ENCODE data around the gene HOXA9.

Gene HOXA9

DNA sequence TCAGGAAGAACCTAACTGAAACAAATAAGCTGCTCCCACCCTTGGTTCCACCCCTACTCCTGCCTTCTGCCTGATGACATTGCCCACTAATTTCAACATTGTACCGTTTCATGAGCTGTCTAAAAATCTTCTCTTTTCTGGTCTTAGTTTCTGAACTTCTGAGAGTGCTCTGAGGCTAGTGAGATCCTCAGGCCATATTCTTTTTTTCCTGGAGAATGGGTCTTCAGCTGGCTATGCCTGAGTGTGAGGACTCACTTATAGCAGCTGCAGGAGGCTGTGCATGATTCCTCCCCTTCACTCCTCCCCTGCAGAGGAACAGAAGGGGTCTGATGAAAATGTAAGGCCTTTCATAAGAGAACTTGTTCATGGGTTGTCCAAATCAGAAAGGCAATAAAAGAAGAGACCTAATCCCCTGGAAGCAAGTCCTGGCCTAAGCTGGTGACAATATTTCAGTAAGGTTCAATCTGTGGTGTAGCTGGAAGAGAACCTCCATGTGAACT is 45.9 kb downstream of the HOXA9 start:
- TF ChIP-seq PPARA (CRISPR knock-in tag; IDR thresholded peaks at IDR 0.05; ENCODE audit: borderline replicate concordance) = no peak
- TF ChIP-seq CSRNP3 (CRISPR knock-in tag; IDR thresholded peaks at IDR 0.05) = no peak
- TF ChIP-seq TSHZ2 (CRISPR knock-in tag; IDR thresholded peaks at IDR 0.05) = no peak
- no peak for TF ChIP-seq ISL1 (CRISPR knock-in tag; IDR thresholded peaks at IDR 0.05)
- no peak for TF ChIP-seq ZNF70 (CRISPR knock-in tag; IDR thresholded peaks at IDR 0.05)
- no peak for ATAC-seq

DNA sequence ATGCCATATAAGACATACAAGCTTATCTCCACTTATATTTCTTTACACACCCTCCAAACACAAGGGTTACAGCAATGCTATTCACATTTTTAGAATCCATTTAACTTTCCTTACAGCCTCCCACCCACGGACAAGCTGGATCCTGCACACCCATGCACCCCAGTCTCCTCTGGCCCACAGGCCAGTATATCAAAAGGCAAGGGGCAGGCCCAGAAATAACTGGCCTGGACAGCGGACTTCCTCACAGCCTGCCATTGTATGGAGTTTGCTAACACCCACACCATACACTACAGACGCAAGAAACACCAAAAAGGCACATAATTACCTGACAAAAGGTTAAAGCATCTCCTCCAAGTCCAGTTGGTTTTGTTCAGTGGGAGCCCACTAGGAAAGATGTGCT is 46.8 kb downstream of the HOXA9 start:
- no peak for ATAC-seq
- TF ChIP-seq ESRRG (CRISPR knock-in tag; IDR thresholded peaks at IDR 0.05) = no peak
- no peak for TF ChIP-seq ZFP3 (CRISPR knock-in tag; IDR thresholded peaks at IDR 0.05)
- no peak for TF ChIP-seq ZNF8 (CRISPR knock-in tag; IDR thresholded peaks at IDR 0.05)
- no peak for TF ChIP-seq ZNF565 (CRISPR knock-in tag; conservative IDR thresholded peaks at IDR 0.05; ENCODE audit: low read depth)
- no peak for TF ChIP-seq OSR1 (CRISPR knock-in tag; IDR thresholded peaks at IDR 0.05)
- TF ChIP-seq BACH2 (CRISPR knock-in tag; IDR thresholded peaks at IDR 0.05; ENCODE audit: borderline replicate concordance) = no peak
- no peak for TF ChIP-seq PPARA (CRISPR knock-in tag; IDR thresholded peaks at IDR 0.05; ENCODE audit: borderline replicate concordance)
- no peak for TF ChIP-seq ZFP30 (CRISPR knock-in tag; IDR thresholded peaks at IDR 0.05)
- no peak for TF ChIP-seq CSDC2 (CRISPR knock-in tag; IDR thresholded peaks at IDR 0.05)
- TF ChIP-seq ZNF70 (CRISPR knock-in tag; IDR thresholded peaks at IDR 0.05) = no peak
- no peak for TF ChIP-seq RARB (CRISPR knock-in tag; IDR thresholded peaks at IDR 0.05)
- no peak for TF ChIP-seq TCF4 (CRISPR knock-in tag; IDR thresholded peaks at IDR 0.05; ENCODE audit: borderline replicate concordance)
- TF ChIP-seq GLIS3 (CRISPR knock-in tag; IDR thresholded peaks at IDR 0.05) = no peak
- no peak for TF ChIP-seq PATZ1 (CRISPR knock-in tag; IDR thresholded peaks at IDR 0.05; ENCODE audit: borderline replicate concordance)
- no peak for TF ChIP-seq POU6F1 (CRISPR knock-in tag; IDR thresholded peaks at IDR 0.05; ENCODE audit: borderline replicate concordance, low read depth)

GRCh38 chr7:27117887-27118491 is 47.3 kb downstream of the HOXA9 start:
- no peak for ATAC-seq
- TF ChIP-seq RARB (CRISPR knock-in tag; IDR thresholded peaks at IDR 0.05) (no peak), ZC3H10 (CRISPR knock-in tag; IDR thresholded peaks at IDR 0.05) (no peak), ZNF8 (CRISPR knock-in tag; IDR thresholded peaks at IDR 0.05) (no peak)

- no peak for ATAC-seq
- no peak for TF ChIP-seq ZFP30 (CRISPR knock-in tag; IDR thresholded peaks at IDR 0.05)
- no peak for TF ChIP-seq TCF4 (CRISPR knock-in tag; IDR thresholded peaks at IDR 0.05; ENCODE audit: borderline replicate concordance)
- TF ChIP-seq ARNTL (CRISPR knock-in tag; IDR thresholded peaks at IDR 0.05; ENCODE audit: borderline replicate concordance, low read depth) = no peak
Measured at GRCh38 chr7:27116962-27117886, 48.1 kb downstream of the HOXA9 start.
